22Rv1 (cell line): ENCODE measurements around the gene WRAP53.

Source experiments
- H3K27ac ChIP-seq: fragments of 450-650 bp; 2 replicates; pipeline ENCODE4 v1.5.1; 2017
- ZFX ChIP-seq: fragments of 450-650 bp; IDR thresholded peaks from 2 replicates; pipeline ENCODE4 v1.6.1; 2017; ENCODE audit warnings: antibody characterized with exemption, borderline replicate concordance
- TF ChIP-seq, protein P1 (sequence below): fragments of 450-650 bp; IDR thresholded peaks from 2 replicates; pipeline ENCODE4 v1.5.1; 2017; ENCODE audit warnings: mild to moderate bottlenecking

WRAP53 gene

DNA sequence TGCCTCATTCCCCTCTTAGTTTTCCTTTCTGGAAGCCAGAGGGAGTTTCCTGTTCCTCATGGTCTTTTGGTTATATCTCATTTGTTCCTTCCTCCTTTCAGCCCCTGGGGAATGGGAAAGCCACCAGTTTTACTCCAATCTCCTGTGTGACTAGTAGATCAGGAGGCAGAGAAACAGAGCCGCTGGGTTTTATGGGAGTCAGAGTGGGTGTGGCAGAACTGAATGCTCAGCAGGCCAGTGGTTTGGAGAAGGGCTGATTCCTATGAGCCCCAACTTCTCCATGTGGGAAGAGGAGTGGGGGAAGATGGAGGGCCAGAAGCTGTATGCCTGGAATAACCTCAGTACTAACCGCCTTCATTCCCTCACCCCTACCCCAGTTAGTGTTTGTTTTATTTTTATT, 33.3 kb downstream of the WRAP53 start:
- TF ChIP-seq ZFX, result no peak
- TF ChIP-seq, protein P1, sequence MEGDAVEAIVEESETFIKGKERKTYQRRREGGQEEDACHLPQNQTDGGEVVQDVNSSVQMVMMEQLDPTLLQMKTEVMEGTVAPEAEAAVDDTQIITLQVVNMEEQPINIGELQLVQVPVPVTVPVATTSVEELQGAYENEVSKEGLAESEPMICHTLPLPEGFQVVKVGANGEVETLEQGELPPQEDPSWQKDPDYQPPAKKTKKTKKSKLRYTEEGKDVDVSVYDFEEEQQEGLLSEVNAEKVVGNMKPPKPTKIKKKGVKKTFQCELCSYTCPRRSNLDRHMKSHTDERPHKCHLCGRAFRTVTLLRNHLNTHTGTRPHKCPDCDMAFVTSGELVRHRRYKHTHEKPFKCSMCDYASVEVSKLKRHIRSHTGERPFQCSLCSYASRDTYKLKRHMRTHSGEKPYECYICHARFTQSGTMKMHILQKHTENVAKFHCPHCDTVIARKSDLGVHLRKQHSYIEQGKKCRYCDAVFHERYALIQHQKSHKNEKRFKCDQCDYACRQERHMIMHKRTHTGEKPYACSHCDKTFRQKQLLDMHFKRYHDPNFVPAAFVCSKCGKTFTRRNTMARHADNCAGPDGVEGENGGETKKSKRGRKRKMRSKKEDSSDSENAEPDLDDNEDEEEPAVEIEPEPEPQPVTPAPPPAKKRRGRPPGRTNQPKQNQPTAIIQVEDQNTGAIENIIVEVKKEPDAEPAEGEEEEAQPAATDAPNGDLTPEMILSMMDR, result no peak
- H3K27ac ChIP-seq, result no peak overlapping the region

DNA sequence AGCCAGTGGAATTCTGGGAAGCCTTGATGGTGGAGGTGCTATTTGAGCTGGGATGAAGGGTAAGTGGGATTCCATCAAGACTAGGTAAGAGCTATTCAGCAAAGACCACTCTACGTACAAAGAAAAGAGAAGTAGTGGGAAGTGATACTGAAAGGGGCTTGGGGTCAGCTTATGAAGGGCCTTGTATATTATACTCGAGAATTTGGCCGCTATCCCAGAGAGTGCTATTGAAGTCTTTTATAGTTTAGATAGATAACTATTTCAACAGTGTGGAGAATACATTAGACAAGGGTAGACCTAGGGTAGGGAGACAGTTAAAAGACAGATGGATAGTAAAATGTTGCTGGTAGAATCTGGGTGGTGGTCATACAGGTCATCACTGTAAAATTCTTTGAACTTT, 39.6 kb downstream of the WRAP53 start:
- H3K27ac ChIP-seq, result no peak overlapping the region
- TF ChIP-seq ZFX, result no peak
- TF ChIP-seq, protein P1, result no peak

DNA sequence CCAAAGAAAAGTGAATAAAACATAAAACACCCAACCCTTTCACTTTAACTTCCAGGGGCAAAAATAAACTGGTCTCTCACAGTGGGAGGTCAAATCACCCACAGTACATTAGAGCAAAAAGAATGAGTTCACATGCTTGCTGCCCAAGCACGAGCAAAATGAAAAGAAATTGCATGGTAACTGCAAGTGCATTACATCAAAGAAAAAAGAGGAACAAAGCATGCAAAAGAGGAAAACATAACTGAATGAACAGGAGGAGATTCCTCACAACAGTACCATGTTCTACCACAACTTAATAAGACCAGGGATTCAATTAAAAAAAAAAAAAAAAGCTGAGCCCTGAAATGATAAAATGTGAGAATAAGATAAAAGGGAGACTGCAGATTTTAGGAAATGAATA, 41.5 kb downstream of the WRAP53 start:
- TF ChIP-seq, protein P1, result no peak
- no peak for TF ChIP-seq ZFX
- H3K27ac ChIP-seq, result no peak overlapping the region

DNA sequence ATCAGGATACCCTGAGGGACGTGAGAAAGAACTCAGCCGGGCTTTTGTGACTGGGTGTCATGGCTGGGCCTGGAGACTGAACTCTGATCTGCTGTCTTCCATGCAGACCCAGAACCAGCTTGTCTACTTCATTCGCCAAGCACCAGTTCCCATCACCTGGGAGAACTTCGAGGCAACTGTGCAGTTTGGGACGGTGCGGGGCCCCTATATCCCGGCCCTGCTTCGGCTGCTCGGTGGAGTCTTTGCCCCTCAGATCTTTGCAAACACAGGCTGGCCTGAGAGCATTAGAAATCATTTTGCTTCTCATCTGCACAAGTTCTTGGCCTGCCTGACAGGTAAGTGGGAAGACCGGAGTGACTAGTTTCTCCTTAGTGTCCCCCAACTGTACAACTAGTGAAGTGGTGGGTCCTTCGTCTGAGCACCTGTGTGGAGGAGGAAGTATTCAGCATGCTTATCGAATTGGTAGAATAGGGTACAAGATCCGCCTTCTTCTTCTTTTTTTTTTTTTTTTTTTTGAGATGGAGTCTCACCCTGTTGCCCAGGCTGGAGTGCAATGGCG, 44.8 kb downstream of the WRAP53 start:
- no peak for TF ChIP-seq ZFX
- TF ChIP-seq, protein P1, result no peak
- no peak overlapping the region for H3K27ac ChIP-seq

DNA sequence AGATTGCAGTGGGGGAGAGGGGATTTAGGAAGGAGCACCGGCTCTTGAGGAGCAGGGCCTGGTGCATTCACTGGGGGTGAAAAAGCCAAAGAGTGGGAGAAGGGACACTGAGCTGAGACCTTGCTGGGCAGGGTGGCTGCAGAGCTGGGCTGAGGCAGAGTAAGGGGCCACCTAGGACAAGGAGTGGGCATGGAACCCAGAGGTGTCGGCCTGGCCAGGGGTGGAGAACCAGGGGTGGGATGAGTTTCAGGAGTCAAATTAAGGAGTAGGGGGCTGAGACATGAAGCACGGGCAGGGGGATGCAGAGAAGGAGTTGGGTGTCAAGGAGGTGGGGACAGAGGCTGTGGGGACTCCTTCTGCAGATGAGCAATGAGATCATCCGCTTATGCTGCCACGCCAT, 49.3 kb downstream of the WRAP53 start:
- no peak for TF ChIP-seq ZFX
- TF ChIP-seq, protein P1, result no peak
- no peak overlapping the region for H3K27ac ChIP-seq

DNA sequence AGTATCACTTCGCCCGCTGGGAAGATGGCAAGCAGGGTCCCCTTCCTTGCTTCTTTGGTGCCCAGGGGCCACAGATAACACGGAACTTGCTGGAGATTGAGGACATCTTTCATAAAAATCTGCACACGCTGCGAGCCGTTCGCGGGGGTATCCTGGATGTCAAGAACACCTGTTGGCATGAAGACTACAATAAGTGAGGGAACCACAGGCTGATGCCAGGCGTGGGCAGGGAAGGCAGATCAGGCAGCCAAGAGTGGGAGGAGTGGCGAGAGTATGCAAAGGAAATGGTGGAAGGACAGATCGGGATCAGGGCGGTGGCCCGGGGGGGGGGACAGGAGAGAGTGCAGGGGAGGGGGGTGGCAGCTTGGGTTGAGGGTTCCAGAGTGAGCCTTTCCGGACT, 51.5 kb downstream of the WRAP53 start:
- no peak for TF ChIP-seq ZFX
- TF ChIP-seq, protein P1, result no peak
- H3K27ac ChIP-seq, result no peak overlapping the region

DNA sequence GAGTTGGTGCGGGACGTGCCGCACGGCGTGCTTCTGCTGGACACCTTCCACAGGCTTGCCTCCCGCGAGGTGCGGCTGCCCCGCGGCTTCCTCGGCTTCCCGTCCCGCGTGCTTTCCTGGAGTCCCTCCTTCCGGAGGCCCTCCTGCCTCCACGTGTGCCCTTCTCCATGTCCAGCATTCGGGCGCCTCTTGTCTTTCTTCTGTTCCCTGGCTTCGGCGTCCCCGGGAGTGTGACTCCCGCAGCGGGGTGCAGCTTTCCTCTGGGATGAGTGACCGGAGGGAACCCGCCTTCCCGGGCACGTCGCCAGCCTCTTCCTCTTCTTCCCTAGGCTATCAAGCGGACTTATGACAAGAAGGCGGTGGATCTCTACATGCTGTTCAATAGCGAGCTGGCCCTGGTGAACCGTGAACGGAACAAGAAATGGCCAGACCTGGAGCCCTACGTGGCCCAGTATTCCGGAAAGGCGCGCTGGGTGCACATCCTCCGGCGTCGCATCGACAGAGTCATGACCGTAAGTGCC, 52.3 kb downstream of the WRAP53 start:
- TF ChIP-seq, protein P1, result no peak
- no peak for TF ChIP-seq ZFX
- peak overlapping the region; percentile 34; the same call in 1 of the 2 replicates for H3K27ac ChIP-seq
